Measurements from ENCODE around the gene IFT52.

DNA sequence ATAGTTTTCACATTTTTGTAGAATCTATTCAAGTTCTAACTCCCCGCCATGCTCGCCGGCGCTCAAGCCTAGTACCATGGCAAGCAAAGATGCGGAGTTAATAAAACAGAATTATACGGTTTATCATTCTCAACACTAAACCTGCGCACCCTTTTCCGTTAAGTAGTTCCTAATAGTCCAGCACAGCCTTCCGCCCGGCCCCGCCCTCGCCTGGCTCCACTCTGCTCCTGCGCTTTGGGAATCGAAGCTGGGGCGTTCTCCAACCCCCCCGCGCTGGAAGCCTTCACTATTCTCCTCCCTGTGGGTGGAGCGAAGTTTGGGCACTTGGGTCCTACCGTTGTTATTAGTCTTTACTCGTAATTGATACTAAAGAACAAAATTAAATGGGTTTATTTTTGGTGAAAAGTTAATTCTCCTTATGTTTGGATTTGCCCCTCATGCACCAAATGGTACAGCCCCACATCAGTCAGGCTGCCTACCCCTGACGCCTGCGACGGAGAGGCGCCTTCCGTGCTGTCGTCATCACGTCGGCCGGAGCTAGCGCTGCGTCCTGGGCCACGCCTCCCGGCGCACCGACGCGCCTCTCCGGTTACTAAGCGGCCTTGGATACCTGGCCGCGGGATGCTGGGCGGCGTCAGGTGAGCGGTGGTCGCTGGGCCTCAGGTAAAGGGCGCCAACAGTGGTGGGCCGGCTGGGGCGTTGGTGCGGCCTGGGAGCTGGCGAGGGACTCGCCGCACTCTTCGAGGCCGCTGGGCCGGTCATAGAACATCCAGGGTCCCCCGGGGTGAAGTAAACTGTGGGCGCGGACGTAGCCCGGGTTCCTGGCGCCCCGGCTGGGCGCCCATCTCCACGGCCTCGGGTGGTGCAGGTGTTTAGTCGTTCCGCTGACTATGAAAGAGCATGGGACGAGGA lies at the start of gene IFT52:
- TF ChIP-seq POLR2A (IDR thresholded peaks at IDR 0.05) = peak; percentile 20 to 69 (median 65)
- TF ChIP-seq, protein P1, sequence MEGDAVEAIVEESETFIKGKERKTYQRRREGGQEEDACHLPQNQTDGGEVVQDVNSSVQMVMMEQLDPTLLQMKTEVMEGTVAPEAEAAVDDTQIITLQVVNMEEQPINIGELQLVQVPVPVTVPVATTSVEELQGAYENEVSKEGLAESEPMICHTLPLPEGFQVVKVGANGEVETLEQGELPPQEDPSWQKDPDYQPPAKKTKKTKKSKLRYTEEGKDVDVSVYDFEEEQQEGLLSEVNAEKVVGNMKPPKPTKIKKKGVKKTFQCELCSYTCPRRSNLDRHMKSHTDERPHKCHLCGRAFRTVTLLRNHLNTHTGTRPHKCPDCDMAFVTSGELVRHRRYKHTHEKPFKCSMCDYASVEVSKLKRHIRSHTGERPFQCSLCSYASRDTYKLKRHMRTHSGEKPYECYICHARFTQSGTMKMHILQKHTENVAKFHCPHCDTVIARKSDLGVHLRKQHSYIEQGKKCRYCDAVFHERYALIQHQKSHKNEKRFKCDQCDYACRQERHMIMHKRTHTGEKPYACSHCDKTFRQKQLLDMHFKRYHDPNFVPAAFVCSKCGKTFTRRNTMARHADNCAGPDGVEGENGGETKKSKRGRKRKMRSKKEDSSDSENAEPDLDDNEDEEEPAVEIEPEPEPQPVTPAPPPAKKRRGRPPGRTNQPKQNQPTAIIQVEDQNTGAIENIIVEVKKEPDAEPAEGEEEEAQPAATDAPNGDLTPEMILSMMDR (IDR thresholded peaks at IDR 0.05) = peak in 1 of 7 experiments; percentile 20

All from body of pancreas (tissue), 4 donors.